Measurements from ENCODE around the gene SH2D3A. TPM values are rescaled to one million over a fixed set of nuclear protein-coding genes. Genes with fewer than 3 reads are reported as not detected.

Gene SH2D3A
- total RNA-seq, 1 experiment from 2014 or later = 17.9 TPM

- H3K14ac ChIP-seq (ENCODE audit: insufficient read depth, low read length) = no peak overlapping the region
- H3K4me1 ChIP-seq (ENCODE audit: insufficient read depth, low read length) = no peaks in the 10 kb centered on the region; the same call in 1 of the 2 replicates
- no peaks in the 10 kb centered on the region; the same call in 1 of the 2 replicates for H3K27me3 Mint-ChIP-seq (ENCODE audit: low read depth)
- H2AFZ ChIP-seq (ENCODE audit: low read length) = no peak overlapping the region
- H3K23me2 ChIP-seq (ENCODE audit: insufficient read length, low read depth, low read length, poor library complexity, severe bottlenecking) = no peaks in the 10 kb centered on the region
- H2BK5ac ChIP-seq (ENCODE audit: insufficient read length, low read length) = no peak overlapping the region
- no peak for TF ChIP-seq CTCF (conservative IDR thresholded peaks at IDR 0.05)
- H4K91ac ChIP-seq (ENCODE audit: insufficient read length, low read depth, low read length) = no peak overlapping the region
- no peak overlapping the region for H3K9ac ChIP-seq (ENCODE audit: extremely low read depth, insufficient read length, low read length)
- H3K23ac ChIP-seq (ENCODE audit: insufficient read length, low read depth, low read length) = no peak overlapping the region
- no peaks in the 10 kb centered on the region for H3K27me3 ChIP-seq (ENCODE audit: insufficient read depth, low read length)
- no peak overlapping the region for H2BK120ac ChIP-seq (ENCODE audit: low read depth, low read length, poor library complexity, severe bottlenecking)
- DNase-seq = no peak
- no peaks in the 10 kb centered on the region for H3K79me1 ChIP-seq (ENCODE audit: insufficient read depth, low read depth, low read length, poor library complexity, severe bottlenecking)
- H3K4me2 ChIP-seq (ENCODE audit: insufficient read depth, insufficient read length, low read length) = no peak overlapping the region
- H3K9me3 ChIP-seq (ENCODE audit: control insufficient read depth, low read depth, low read length) = no peaks in the 10 kb centered on the region
- no peak overlapping the region for H2BK20ac ChIP-seq (ENCODE audit: low read depth, low read length, poor library complexity, severe bottlenecking)
- H3K27ac Mint-ChIP-seq = peak overlapping the region in 2 of 3 experiments; percentile 60 to 70; a peak in 1 of 7 replicates
- H4K20me1 ChIP-seq (ENCODE audit: control insufficient read depth, insufficient read depth, insufficient read length) = no peaks in the 10 kb centered on the region
- H4K8ac ChIP-seq (replicated peaks; ENCODE audit: insufficient read length, low read depth, low read length) = no peak overlapping the region
- H3K36me3 Mint-ChIP-seq (ENCODE audit: insufficient read depth in 1 of 3, low read depth in 3 of 3) = no peaks in the 10 kb centered on the region
- no peak overlapping the region for H3K4ac ChIP-seq (ENCODE audit: low read depth, low read length)
- no peak overlapping the region for H3K27ac ChIP-seq (ENCODE audit: insufficient read length, low read depth, low read length)
- no CpG with 5 or more reads among the region's 13 CpGs for WGBS (ENCODE audit: extremely low coverage, insufficient read length, low lambda C conversion rate)
- H3K79me2 ChIP-seq (ENCODE audit: insufficient read depth, low read length) = no peaks in the 10 kb centered on the region
- no peak overlapping the region for H4K5ac ChIP-seq (ENCODE audit: insufficient read length, low read depth, low read length)
- no peak overlapping the region for H3K56ac ChIP-seq (ENCODE audit: insufficient read length, low read depth, low read length)
- no peak overlapping the region for H3K18ac ChIP-seq (ENCODE audit: insufficient read length, low read depth, low read length)
- peaks cover 7 to 35% of the 10 kb centered on the region in 2 experiments for H3K4me1 Mint-ChIP-seq
- no peak overlapping the region for H2AK5ac ChIP-seq (ENCODE audit: insufficient read length, low read length)
- H2BK12ac ChIP-seq (ENCODE audit: insufficient read length, low read depth, low read length) = no peak overlapping the region
- no peak overlapping the region for H2BK15ac ChIP-seq (ENCODE audit: low read depth, low read length)
- peak overlapping the region in 1 of 2 experiments; percentile 65; a peak in 1 of 5 replicates for H3K4me3 Mint-ChIP-seq
- no peak overlapping the region for H3T11ph ChIP-seq (ENCODE audit: low read length)
- peaks cover 0 to 2% of the 10 kb centered on the region in 2 experiments; a peak in 1 of 5 replicates for H3K9me3 Mint-ChIP-seq
Observed at GRCh38 chr19:6723108-6723618, 44.1 kb downstream of the SH2D3A start.
